H9 (cell line): ENCODE data around the gene SLC44A1. TPM values are rescaled to one million over a fixed set of nuclear protein-coding genes. Genes with fewer than 3 reads are reported as not detected.

Source experiments
- DNase-seq: peaks from one replicate; pipeline ENCODE4 v3.0.0-alpha.2; 2017
- H2AFZ ChIP-seq: one replicate; pipeline ENCODE4 v1.6.1; 2013; ENCODE audit warnings: mild to moderate bottlenecking, low read length, control low read depth, moderate library complexity
- H2AK5ac ChIP-seq: 2 replicates; pipeline ENCODE4 v1.6.1; 2013; ENCODE audit warnings: low read length, control low read depth, mixed read lengths; ENCODE audit not compliant: insufficient read length
- H2BK120ac ChIP-seq: one replicate; pipeline ENCODE4 v1.6.1; 2013; ENCODE audit warnings: low read depth, mild to moderate bottlenecking, low read length, control low read depth, inconsistent platforms; ENCODE audit not compliant: poor library complexity, severe bottlenecking
- H2BK12ac ChIP-seq: 2 replicates; pipeline ENCODE4 v1.6.1; 2013; ENCODE audit warnings: low read length, control low read depth, mixed read lengths, low read depth; ENCODE audit not compliant: insufficient read length
- H2BK15ac ChIP-seq: 2 replicates; pipeline ENCODE4 v1.6.1; 2013; ENCODE audit warnings: low read depth, low read length, control low read depth
- H2BK20ac ChIP-seq: one replicate; pipeline ENCODE4 v1.6.1; 2013; ENCODE audit warnings: low read depth, mild to moderate bottlenecking, low read length, control low read depth, inconsistent platforms; ENCODE audit not compliant: poor library complexity, severe bottlenecking
- H2BK5ac ChIP-seq: 2 replicates; pipeline ENCODE4 v1.6.1; 2013; ENCODE audit warnings: low read length, control low read depth, mixed read lengths; ENCODE audit not compliant: insufficient read length
- H3K14ac ChIP-seq: 2 replicates; pipeline ENCODE4 v1.6.1; 2013; ENCODE audit warnings: low read length, control low read depth; ENCODE audit not compliant: insufficient read depth
- H3K18ac ChIP-seq: 2 replicates; pipeline ENCODE4 v1.6.1; 2013; ENCODE audit warnings: low read depth, mild to moderate bottlenecking, mixed read lengths, low read length, control low read depth; ENCODE audit not compliant: insufficient read length
- H3K23ac ChIP-seq: 2 replicates; pipeline ENCODE4 v1.6.1; 2013; ENCODE audit warnings: low read length, control low read depth, mixed read lengths, low read depth; ENCODE audit not compliant: insufficient read length
- H3K23me2 ChIP-seq: 2 replicates; pipeline ENCODE4 v1.6.1; 2013; ENCODE audit warnings: low read depth, mild to moderate bottlenecking, mixed read lengths, low read length, control low read depth; ENCODE audit not compliant: insufficient read length, poor library complexity, severe bottlenecking
- H3K27ac ChIP-seq: 2 replicates; pipeline ENCODE4 v1.5.1; 2013; ENCODE audit warnings: low read length, control low read depth, mixed read lengths, low read depth; ENCODE audit not compliant: insufficient read length
- H3K27me3 ChIP-seq: 2 replicates; pipeline ENCODE4 v1.6.1; 2013; ENCODE audit warnings: low read length, control low read depth, inconsistent platforms; ENCODE audit not compliant: insufficient read depth
- H3K4ac ChIP-seq: 2 replicates; pipeline ENCODE4 v1.6.1; 2013; ENCODE audit warnings: low read depth, mild to moderate bottlenecking, control low read depth, inconsistent platforms, low read length, moderate library complexity
- H3K4me1 ChIP-seq: 2 replicates; pipeline ENCODE4 v1.6.1; 2013; ENCODE audit warnings: low read length, control low read depth, inconsistent platforms; ENCODE audit not compliant: insufficient read depth
- H3K4me2 ChIP-seq: 2 replicates; pipeline ENCODE4 v1.6.1; 2013; ENCODE audit warnings: low read length, control low read depth, mixed read lengths; ENCODE audit not compliant: insufficient read length, insufficient read depth
- H3K56ac ChIP-seq: 2 replicates; pipeline ENCODE4 v1.6.1; 2013; ENCODE audit warnings: low read depth, mild to moderate bottlenecking, mixed read lengths, low read length, control low read depth; ENCODE audit not compliant: insufficient read length
- H3K79me1 ChIP-seq: 2 replicates; pipeline ENCODE4 v1.6.1; 2013; ENCODE audit warnings: low read depth, mild to moderate bottlenecking, moderate library complexity, low read length, control low read depth, inconsistent platforms; ENCODE audit not compliant: insufficient read depth, poor library complexity, severe bottlenecking
- H3K79me2 ChIP-seq: 2 replicates; pipeline ENCODE4 v1.6.1; 2013; ENCODE audit warnings: low read length, control low read depth, inconsistent platforms; ENCODE audit not compliant: insufficient read depth
- H3K9ac ChIP-seq: 2 replicates; pipeline ENCODE4 v1.6.1; 2013; ENCODE audit warnings: low read length, control low read depth, mixed read lengths; ENCODE audit not compliant: insufficient read length; ENCODE audit errors: extremely low read depth
- H3K9me3 ChIP-seq: one replicate; pipeline ENCODE4 v1.6.1; 2013; ENCODE audit warnings: low read depth, low read length, inconsistent platforms; ENCODE audit not compliant: control insufficient read depth
- H3T11ph ChIP-seq: one replicate; pipeline ENCODE4 v1.6.1; 2013; ENCODE audit warnings: mild to moderate bottlenecking, low read length, control low read depth, inconsistent platforms
- H4K20me1 ChIP-seq: one replicate; pipeline ENCODE4 v1.6.1; 2013; ENCODE audit not compliant: control insufficient read depth, insufficient read length, insufficient read depth
- H4K5ac ChIP-seq: 2 replicates; pipeline ENCODE4 v1.6.1; 2013; ENCODE audit warnings: low read depth, mild to moderate bottlenecking, mixed read lengths, low read length, control low read depth; ENCODE audit not compliant: insufficient read length
- H4K8ac ChIP-seq: replicated peaks from 2 replicates; pipeline ENCODE4 v1.6.1; 2013; ENCODE audit warnings: low read length, control low read depth, mixed read lengths, low read depth; ENCODE audit not compliant: insufficient read length
- H4K91ac ChIP-seq: 2 replicates; pipeline ENCODE4 v1.6.1; 2013; ENCODE audit warnings: low read depth, mild to moderate bottlenecking, moderate library complexity, mixed read lengths, low read length, control low read depth; ENCODE audit not compliant: insufficient read length
- H3K27ac Mint-ChIP-seq, 3 experiments: 2 replicates in 2 of 3; 3 replicates in 1 of 3; pipeline ENCODE4 v1.8.0; 2020 to 2021; ENCODE audit warnings: mixed read lengths in 3 of 3, mild to moderate bottlenecking in 1 of 3, moderate library complexity in 1 of 3
- H3K27me3 Mint-ChIP-seq: 2 replicates; pipeline ENCODE4 v1.8.0; 2021; ENCODE audit warnings: low read depth, mild to moderate bottlenecking, moderate library complexity, mixed read lengths
- H3K36me3 Mint-ChIP-seq, 3 experiments: 2 replicates in 2 of 3; 3 replicates in 1 of 3; pipeline ENCODE4 v1.8.0; 2020 to 2021; ENCODE audit warnings: low read depth in 3 of 3, mixed read lengths in 3 of 3; ENCODE audit not compliant: insufficient read depth in 1 of 3
- H3K4me1 Mint-ChIP-seq, 2 experiments: 2 replicates each; pipeline ENCODE4 v1.8.0; 2020; ENCODE audit warnings: mixed read lengths in 2 of 2
- H3K4me3 Mint-ChIP-seq, 2 experiments: 2 replicates in 1 of 2; 3 replicates in 1 of 2; pipeline ENCODE4 v1.8.0; 2020 to 2021; ENCODE audit warnings: mild to moderate bottlenecking in 2 of 2, mixed read lengths in 2 of 2, moderate library complexity in 1 of 2
- H3K9me3 Mint-ChIP-seq, 2 experiments: 2 replicates in 1 of 2; 3 replicates in 1 of 2; pipeline ENCODE4 v1.8.0; 2020; ENCODE audit warnings: mild to moderate bottlenecking in 2 of 2, mixed read lengths in 2 of 2, moderate library complexity in 1 of 2
- CTCF ChIP-seq: fragments of 200-600 bp; sonication (generic); conservative IDR thresholded peaks from 3 replicates; pipeline ENCODE4 v1.8.0; 2021; ENCODE audit warnings: antibody characterized with exemption, mild to moderate bottlenecking
- total RNA-seq: library from RNA; stranded (reverse); gene quantifications from 2 replicates; pipeline ENCODE4 v1.2.1, GENCODE V29; 2021

Gene SLC44A1
- total RNA-seq, 1 experiment from 2014 or later = 60.7 TPM

GRCh38 chr9:105479846-105480245, 235.4 kb downstream of the SLC44A1 start:
- Histone ChIP-seq H3K4me1 (peaks cover 2% of the 10 kb centered on the region; the same call in 1 of the 2 replicates), H3K23me2 (no peaks in the 10 kb centered on the region), H4K8ac (no peak overlapping the region), H4K20me1 (no peaks in the 10 kb centered on the region), H4K5ac (no peak overlapping the region), H2BK15ac (no peak overlapping the region), H2BK12ac (no peak overlapping the region), H2AK5ac (no peak overlapping the region), H2BK20ac (no peak overlapping the region), H3K9ac (no peak overlapping the region), H3K27ac (no peak overlapping the region), H2AFZ (no peak overlapping the region), H3T11ph (no peak overlapping the region), H3K4ac (no peak overlapping the region), H3K9me3 (no peaks in the 10 kb centered on the region), H3K27me3 (no peaks in the 10 kb centered on the region), H3K79me1 (no peaks in the 10 kb centered on the region), H3K14ac (no peak overlapping the region), H3K4me2 (no peak overlapping the region), H3K56ac (no peak overlapping the region), H2BK120ac (no peak overlapping the region), H4K91ac (no peak overlapping the region), H3K79me2 (no peaks in the 10 kb centered on the region), H3K23ac (no peak overlapping the region), H3K18ac (no peak overlapping the region), H2BK5ac (no peak overlapping the region)
- Mint-ChIP-seq H3K4me3 (no peak overlapping the region), H3K4me1 (no peaks in the 10 kb centered on the region; a peak in 1 of 4 replicates), H3K27me3 (no peaks in the 10 kb centered on the region), H3K36me3 (no peaks in the 10 kb centered on the region; a peak in 1 of 7 replicates), H3K27ac (no peak overlapping the region), H3K9me3 (no peaks in the 10 kb centered on the region)
- DNase-seq = no peak
- no peak for TF ChIP-seq CTCF
